Stimulated activated CD8-positive, alpha-beta memory T cell treated with anti-CD3 and anti-CD28 coated beads, Interleukin-4, amount 100 ng/mL, for 48 hours (primary cell): ENCODE data around the gene GPLD1.

Source experiments
- DNase-seq: peaks from one replicate; pipeline ENCODE4 v3.0.0-alpha.2; 2020

Gene GPLD1

DNA sequence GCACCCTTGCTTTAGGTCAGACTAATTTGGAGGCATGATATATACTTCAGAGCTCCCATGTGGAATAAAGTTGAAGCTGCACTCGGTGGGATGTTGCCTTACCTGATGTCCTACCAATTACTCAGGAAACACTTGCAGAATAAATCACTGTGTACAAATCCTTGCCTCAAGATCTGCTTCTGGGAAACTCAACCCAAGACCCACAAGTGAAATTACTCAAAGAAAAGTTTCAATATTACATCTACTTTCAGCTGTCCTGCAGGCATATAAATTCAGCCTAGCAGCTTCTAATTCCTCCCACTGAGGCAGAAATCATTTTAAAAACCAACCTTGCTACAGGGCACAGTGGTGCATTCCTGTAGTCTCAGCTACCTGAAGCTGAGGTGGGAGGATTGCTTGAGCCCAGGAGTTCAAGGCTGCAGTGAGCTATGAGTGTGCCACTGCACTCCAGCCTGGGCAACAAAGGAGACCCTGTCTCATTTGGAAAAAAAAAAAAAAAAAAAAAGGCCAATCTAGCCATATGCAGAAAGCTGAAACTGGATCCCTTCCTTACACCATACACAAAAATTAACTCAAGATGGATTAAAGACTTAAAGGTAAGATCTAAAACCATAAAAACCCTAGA lies 110.8 kb downstream of the GPLD1 start:
- DNase-seq: no peak
